Body of pancreas (tissue), 4 donors: ENCODE data around the gene MTG1. TPM values are rescaled to one million over a fixed set of nuclear protein-coding genes. Genes with fewer than 3 reads are reported as not detected.

Source experiments
- ATAC-seq: fragments of 150-250 bp; one replicate; pipeline ENCODE4 v1.9.1; 2016
- DNase-seq, 4 donors: peaks; one replicate each; pipeline ENCODE4 v3.0.0-alpha.2; 2019
- H3K27ac ChIP-seq, 4 donors: fragments of 200-600 bp; sonication (generic); 1 replicate in 3 of 4; 2 replicates in 1 of 4; pipeline versions ENCODE4 v1.5.1 to v1.6.1; 2016 to 2019; ENCODE audit warnings: mild to moderate bottlenecking in 1 of 4, mixed read lengths in 1 of 4, moderate library complexity in 1 of 4
- H3K27me3 ChIP-seq, 2 donors: fragments of 200-600 bp; sonication (generic); one replicate each; pipeline ENCODE4 v1.6.0; 2016; ENCODE audit warnings: mild to moderate bottlenecking in 1 of 2
- H3K36me3 ChIP-seq, 2 donors: fragments of 200-600 bp; sonication (generic); replicated peaks in 1 of 2; 2 replicates each; pipeline ENCODE4 v1.5.1; 2016; ENCODE audit warnings: low read depth in 2 of 2; ENCODE audit not compliant: insufficient read depth in 1 of 2
- H3K4me1 ChIP-seq: fragments of 200-600 bp; sonication (generic); one replicate; pipeline ENCODE4 v1.6.0; 2016
- H3K4me3 ChIP-seq, 2 donors: fragments of 200-600 bp; sonication (generic); 1 replicate in 1 of 2; 2 replicates in 1 of 2; pipeline ENCODE4 v1.5.1; 2016 to 2019
- H3K9me3 ChIP-seq, 3 donors: fragments of 200-600 bp; sonication (generic); 1 replicate in 2 of 3; 2 replicates in 1 of 3; pipeline ENCODE4 v1.5.1; 2016
- POLR2A ChIP-seq, 3 donors: fragments of 450-650 bp; IDR thresholded peaks; one replicate each; pipeline ENCODE4 v1.6.1; 2016; ENCODE audit warnings: antibody characterized with exemption in 3 of 3, mild to moderate bottlenecking in 2 of 3
- WGBS, 2 donors: methylation state at CpG; one replicate each; pipeline ENCODE4 v1.1.5; 2017; 5-methylcytosine and 5-hydroxymethylcytosine counted together
- intact Hi-C: fragments of 100-400 bp; cut with DNase I; formaldehyde crosslinking; loops from one replicate; pipeline ENCODE4 v1.15.1; 2023
- total RNA-seq, 2 donors: library from RNA; depleted of rRNA; stranded (reverse); fragments of >200 nt; gene quantifications; one replicate each; pipeline ENCODE4 v1.1.0, GENCODE V29; 2016
- TF ChIP-seq, protein P1 (sequence below), 7 experiments: fragments of 450-650 bp in 4 of 7; fragments of 200-600 bp in 3 of 7; sonication (generic) in 3 of 7; IDR thresholded peaks; one replicate each; pipeline ENCODE4 v1.5.1; 2016 to 2019; ENCODE audit warnings: antibody characterized with exemption in 7 of 7

The MTG1 gene
- total RNA-seq, 2 donors from 2014 or later: 22.8 to 83.7 TPM

DNA sequence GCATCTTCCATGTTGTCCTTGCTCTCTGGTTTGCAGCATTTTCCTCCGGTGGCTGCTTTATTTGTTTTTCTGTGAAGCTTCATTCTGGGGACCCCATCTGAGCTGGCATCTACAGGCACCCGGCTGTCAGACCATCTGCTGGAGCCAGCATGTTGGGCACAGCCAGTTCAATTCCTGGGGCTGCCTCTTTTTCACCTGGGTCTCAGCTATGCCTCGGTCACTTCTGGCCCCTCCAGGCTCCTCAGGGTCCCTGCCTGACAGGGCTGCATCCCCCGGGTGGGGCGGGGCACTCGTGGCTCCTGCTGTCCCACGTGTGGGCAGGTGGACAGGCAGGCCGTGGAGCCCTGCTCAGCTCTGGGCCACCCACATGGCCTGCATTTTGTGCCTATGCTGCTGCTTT lies 67.9 kb downstream of the MTG1 start:
- no peaks in the 10 kb centered on the region for H3K36me3 ChIP-seq
- no peaks in the 10 kb centered on the region for H3K9me3 ChIP-seq
- WGBS, 2 donors: 81 to 86% methylated on average over 6 to 7 of the region's 8 CpGs
- H3K27me3 ChIP-seq: no peaks in the 10 kb centered on the region
- no peaks in the 10 kb centered on the region for H3K4me1 ChIP-seq
- H3K4me3 ChIP-seq: no peak overlapping the region
- H3K27ac ChIP-seq: no peak overlapping the region
- intact Hi-C loops: no loop called here
- ATAC-seq (no peak), DNase-seq (no peak)
- no peak for TF ChIP-seq POLR2A (IDR thresholded peaks at IDR 0.05)
- TF ChIP-seq, protein P1, sequence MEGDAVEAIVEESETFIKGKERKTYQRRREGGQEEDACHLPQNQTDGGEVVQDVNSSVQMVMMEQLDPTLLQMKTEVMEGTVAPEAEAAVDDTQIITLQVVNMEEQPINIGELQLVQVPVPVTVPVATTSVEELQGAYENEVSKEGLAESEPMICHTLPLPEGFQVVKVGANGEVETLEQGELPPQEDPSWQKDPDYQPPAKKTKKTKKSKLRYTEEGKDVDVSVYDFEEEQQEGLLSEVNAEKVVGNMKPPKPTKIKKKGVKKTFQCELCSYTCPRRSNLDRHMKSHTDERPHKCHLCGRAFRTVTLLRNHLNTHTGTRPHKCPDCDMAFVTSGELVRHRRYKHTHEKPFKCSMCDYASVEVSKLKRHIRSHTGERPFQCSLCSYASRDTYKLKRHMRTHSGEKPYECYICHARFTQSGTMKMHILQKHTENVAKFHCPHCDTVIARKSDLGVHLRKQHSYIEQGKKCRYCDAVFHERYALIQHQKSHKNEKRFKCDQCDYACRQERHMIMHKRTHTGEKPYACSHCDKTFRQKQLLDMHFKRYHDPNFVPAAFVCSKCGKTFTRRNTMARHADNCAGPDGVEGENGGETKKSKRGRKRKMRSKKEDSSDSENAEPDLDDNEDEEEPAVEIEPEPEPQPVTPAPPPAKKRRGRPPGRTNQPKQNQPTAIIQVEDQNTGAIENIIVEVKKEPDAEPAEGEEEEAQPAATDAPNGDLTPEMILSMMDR (IDR thresholded peaks at IDR 0.05): no peak

DNA sequence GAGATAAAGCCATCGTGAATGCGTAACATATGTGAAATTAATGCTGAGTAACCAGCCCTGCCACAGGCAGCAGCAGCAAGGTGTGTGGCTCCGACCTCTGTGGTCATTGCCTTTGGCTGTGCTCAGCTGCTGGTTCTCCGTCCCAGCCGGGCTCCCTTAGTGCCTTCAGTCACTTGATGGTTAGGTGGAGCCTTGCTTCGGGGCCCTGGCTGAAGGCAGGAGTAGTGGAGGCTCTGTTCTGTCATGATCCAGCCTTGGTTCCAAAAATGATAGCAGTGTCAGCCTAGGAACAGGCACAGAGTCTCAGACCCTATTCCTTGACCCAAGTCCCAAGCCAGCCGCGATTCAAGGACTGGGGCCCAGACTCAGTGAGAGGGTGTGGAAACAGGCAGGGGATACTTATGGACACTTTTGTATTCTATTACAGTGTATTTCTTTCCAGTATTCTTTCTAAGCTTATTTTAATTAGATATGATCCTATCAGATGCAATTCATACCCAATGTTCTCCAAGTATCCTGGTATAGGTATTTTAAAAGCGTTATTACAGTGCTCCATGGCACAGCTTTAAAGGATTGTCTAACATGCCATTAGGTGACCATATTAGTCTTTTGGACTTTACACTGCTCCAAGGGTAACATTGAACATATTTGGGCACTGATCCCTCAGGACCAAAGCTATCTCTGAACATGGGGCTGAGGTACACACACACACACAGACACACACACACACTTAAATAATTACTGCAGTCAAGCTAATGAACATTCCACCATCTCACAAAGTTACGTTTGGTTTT lies 68.8 kb downstream of the MTG1 start:
- H3K9me3 ChIP-seq: no peaks in the 10 kb centered on the region
- H3K27ac ChIP-seq: no peak overlapping the region
- H3K4me3 ChIP-seq: no peak overlapping the region
- no peaks in the 10 kb centered on the region for H3K36me3 ChIP-seq
- no peak for ATAC-seq
- 90 to 96% methylated on average over 10 of the region's 10 CpGs for WGBS, 2 donors
- TF ChIP-seq, protein P1 (IDR thresholded peaks at IDR 0.05): no peak
- no peak for TF ChIP-seq POLR2A (IDR thresholded peaks at IDR 0.05)
- no peak for DNase-seq
- no peaks in the 10 kb centered on the region for H3K4me1 ChIP-seq
- no peaks in the 10 kb centered on the region for H3K27me3 ChIP-seq
- intact Hi-C loops: no loop called here

DNA sequence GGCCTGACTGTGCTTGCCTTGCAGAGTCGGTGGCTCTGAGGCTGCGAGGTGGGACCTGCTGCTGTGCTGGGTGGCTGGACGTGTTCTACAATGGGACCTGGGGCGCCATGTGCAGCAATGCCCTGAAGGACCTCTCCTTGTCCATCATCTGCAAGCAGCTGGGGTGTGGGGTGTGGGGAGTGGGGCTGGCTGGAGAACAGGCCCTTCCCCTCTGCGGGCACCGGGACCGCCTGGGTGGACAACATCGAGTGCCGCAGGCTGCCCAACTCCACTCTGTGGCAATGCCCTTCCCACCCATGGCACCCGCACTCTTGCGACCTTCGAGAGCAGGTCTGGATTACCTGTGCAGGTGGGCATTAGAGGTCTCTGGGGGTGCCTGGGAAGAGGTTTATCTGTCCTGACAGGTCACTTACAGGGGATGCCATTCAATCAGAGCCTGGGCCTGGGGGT lies 70.7 kb downstream of the MTG1 start:
- 86 to 98% methylated on average over 6 to 12 of the region's 12 CpGs for WGBS, 2 donors
- Histone ChIP-seq H3K4me1 (no peaks in the 10 kb centered on the region), H3K9me3 (no peaks in the 10 kb centered on the region), H3K36me3 (no peaks in the 10 kb centered on the region), H3K27me3 (no peaks in the 10 kb centered on the region), H3K27ac (no peak overlapping the region), H3K4me3 (no peak overlapping the region)
- intact Hi-C loops: no loop called here
- no peak for TF ChIP-seq POLR2A (IDR thresholded peaks at IDR 0.05)
- TF ChIP-seq, protein P1 (IDR thresholded peaks at IDR 0.05): no peak
- DNase-seq: no peak
- no peak for ATAC-seq

DNA sequence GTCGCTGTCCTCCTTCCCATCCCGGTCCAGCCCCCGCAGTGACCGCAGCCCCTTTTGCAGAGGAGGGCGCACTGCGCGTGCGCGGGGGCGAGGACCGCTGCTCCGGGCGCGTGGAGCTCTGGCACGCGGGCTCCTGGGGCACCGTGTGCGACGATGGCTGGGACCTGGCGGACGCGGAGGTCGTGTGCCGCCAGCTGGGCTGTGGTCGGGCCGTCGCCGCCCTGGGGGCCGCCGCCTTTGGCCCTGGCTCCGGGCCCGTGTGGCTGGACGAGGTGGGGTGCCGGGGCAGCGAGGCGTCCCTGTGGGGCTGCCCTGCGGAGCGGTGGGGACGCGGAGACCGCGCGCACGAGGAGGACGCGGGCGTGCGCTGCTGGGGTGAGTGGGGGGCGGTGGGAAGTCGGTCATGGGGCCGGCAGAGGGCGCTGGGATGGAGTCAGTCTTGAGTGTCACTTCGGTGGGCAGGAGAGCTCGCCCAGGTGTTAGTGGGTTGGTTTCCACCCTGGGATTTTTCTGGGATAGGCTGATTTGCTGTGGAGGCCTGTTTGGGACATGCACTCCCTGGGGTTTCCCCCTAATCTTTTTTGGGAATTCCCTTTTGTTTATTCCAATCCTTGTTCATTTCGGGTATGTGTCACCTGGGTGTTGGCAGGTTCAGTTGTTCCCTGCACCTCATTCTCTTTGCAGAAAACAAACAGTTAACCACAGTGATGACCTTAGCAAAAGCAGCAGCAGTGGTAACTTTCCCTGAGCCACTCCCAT lies 71.4 kb downstream of the MTG1 start:
- Histone ChIP-seq H3K36me3 (no peaks in the 10 kb centered on the region), H3K4me3 (no peak overlapping the region), H3K27ac (no peak overlapping the region), H3K27me3 (no peaks in the 10 kb centered on the region), H3K9me3 (no peaks in the 10 kb centered on the region), H3K4me1 (no peaks in the 10 kb centered on the region)
- TF ChIP-seq, protein P1 (IDR thresholded peaks at IDR 0.05): no peak
- no peak for TF ChIP-seq POLR2A (IDR thresholded peaks at IDR 0.05)
- DNase-seq (no peak), ATAC-seq (no peak)
- intact Hi-C loops: no loop called here
- WGBS, 2 donors: 43 to 71% methylated on average over 27 to 52 of the region's 55 CpGs
